ENCODE data around the gene LINC00632. TPM values are rescaled to one million over a fixed set of nuclear protein-coding genes. Genes with fewer than 3 reads are reported as not detected.

LINC00632 gene
- total RNA-seq, 1 donor from 2014 or later, result 0.07 TPM

GRCh38 chrX:140725500-140725899 is 15.9 kb downstream of the LINC00632 start:
- Mint-ChIP-seq H3K27ac (no peak overlapping the region), H3K36me3 (ENCODE audit: low read depth) (no peaks in the 10 kb centered on the region), H3K4me1 (no peaks in the 10 kb centered on the region), H3K27me3 (no peaks in the 10 kb centered on the region), H3K9me3 (no peaks in the 10 kb centered on the region), H3K4me3 (no peak overlapping the region)
- ATAC-seq (ENCODE audit: low read depth), result no peak
- POLR2A ChIA-PET, result no interaction called here
- no peak for DNase-seq
- TF ChIP-seq CTCF (IDR thresholded peaks at IDR 0.05), result no peak
- CTCF ChIA-PET, result no interaction called here
- intact Hi-C loops (cut with micrococcal nuclease), result no loop called here

GRCh38 chrX:140733766-140734342 is 24.3 kb downstream of the LINC00632 start:
- ChIA-PET POLR2A (no interaction called here), CTCF (no interaction called here)
- no peaks in the 10 kb centered on the region for H3K9me3 Mint-ChIP-seq
- TF ChIP-seq CTCF (IDR thresholded peaks at IDR 0.05), result peak; percentile 19
- H3K4me3 Mint-ChIP-seq, result no peak overlapping the region
- no peak for ATAC-seq (ENCODE audit: low read depth)
- H3K27ac Mint-ChIP-seq, result no peak overlapping the region
- H3K36me3 Mint-ChIP-seq (ENCODE audit: low read depth), result no peaks in the 10 kb centered on the region
- no peak for DNase-seq
- intact Hi-C loops (cut with micrococcal nuclease), result no loop called here
- H3K27me3 Mint-ChIP-seq, result no peaks in the 10 kb centered on the region
- H3K4me1 Mint-ChIP-seq, result no peaks in the 10 kb centered on the region

- ChIA-PET POLR2A (no interaction called here), CTCF (no interaction called here)
- ATAC-seq (ENCODE audit: low read depth) (no peak), DNase-seq (no peak)
- intact Hi-C loops (cut with micrococcal nuclease), result no loop called here
- Mint-ChIP-seq H3K4me1 (no peaks in the 10 kb centered on the region), H3K4me3 (no peak overlapping the region), H3K27me3 (no peaks in the 10 kb centered on the region), H3K9me3 (no peaks in the 10 kb centered on the region), H3K27ac (no peak overlapping the region), H3K36me3 (ENCODE audit: low read depth) (no peaks in the 10 kb centered on the region)
- no peak for TF ChIP-seq CTCF (IDR thresholded peaks at IDR 0.05)
These were observed 34.5 kb downstream of the LINC00632 start for GRCh38 chrX:140744085-140744484.

- ChIA-PET POLR2A (no interaction called here), CTCF (interaction anchor here (2.1 kb wide), 1 partner anchor 9 kb away, joined by 6 read pairs; no protein-coding TSS in a partner anchor)
- no peak for DNase-seq
- TF ChIP-seq CTCF (IDR thresholded peaks at IDR 0.05), result no peak
- ATAC-seq (ENCODE audit: low read depth), result no peak
- Mint-ChIP-seq H3K4me3 (no peak overlapping the region), H3K27me3 (peaks cover 2% of the 10 kb centered on the region), H3K36me3 (ENCODE audit: low read depth) (no peaks in the 10 kb centered on the region), H3K4me1 (no peaks in the 10 kb centered on the region), H3K9me3 (no peaks in the 10 kb centered on the region), H3K27ac (no peak overlapping the region)
- intact Hi-C loops (cut with micrococcal nuclease), result no loop called here
These were observed 47.4 kb downstream of the LINC00632 start for GRCh38 chrX:140756941-140757340.

GRCh38 chrX:140762061-140762460 is 52.5 kb downstream of the LINC00632 start:
- H3K36me3 Mint-ChIP-seq (ENCODE audit: low read depth), result no peaks in the 10 kb centered on the region
- H3K4me1 Mint-ChIP-seq, result peaks cover 3% of the 10 kb centered on the region
- DNase-seq, result no peak
- H3K4me3 Mint-ChIP-seq, result no peak overlapping the region
- H3K27ac Mint-ChIP-seq, result no peak overlapping the region
- intact Hi-C loops (cut with micrococcal nuclease), result no loop called here
- ChIA-PET POLR2A (no interaction called here), CTCF (interaction anchor here (0.6 kb wide), 1 partner anchor 1011 kb away, joined by 3 read pairs; no protein-coding TSS in a partner anchor)
- no peak for TF ChIP-seq CTCF (IDR thresholded peaks at IDR 0.05)
- ATAC-seq (ENCODE audit: low read depth), result no peak
- peaks cover 8% of the 10 kb centered on the region for H3K27me3 Mint-ChIP-seq
- H3K9me3 Mint-ChIP-seq, result no peaks in the 10 kb centered on the region
